Activated B cell treated with CpG ODN at 0.5 μM for 24 hours (primary cell): Measurements from ENCODE around the gene MYCBPAP. TPM values are rescaled to one million over a fixed set of nuclear protein-coding genes. Genes with fewer than 3 reads are reported as not detected.

Experiments
- ATAC-seq: fragments of 200-7000 bp; cut with Tn5 transposase; one replicate; pipeline ENCODE4 v1.10.0; 2021; ENCODE audit warnings: low read depth, mild to moderate bottlenecking, moderate library complexity
- CTCF ChIA-PET: fragments of 350-600 bp; sonication (Branson Sonifier 250); formaldehyde crosslinking; loops from one replicate; lab custom pipeline; 2021; ENCODE audit warnings: antibody characterized with exemption; lab: Charles Lee
- POLR2A ChIA-PET: fragments of 350-600 bp; sonication (Branson Sonifier 250); formaldehyde crosslinking; loops from one replicate; lab custom pipeline; 2021; ENCODE audit warnings: antibody characterized with exemption; lab: Charles Lee
- DNase-seq: peaks from one replicate; pipeline ENCODE4 v3.0.0; 2022
- H3K27ac Mint-ChIP-seq: one replicate; pipeline ENCODE4 v1.8.0; 2020; ENCODE audit warnings: mixed read lengths
- H3K27me3 Mint-ChIP-seq: one replicate; pipeline ENCODE4 v1.8.0; 2021; ENCODE audit warnings: mixed read lengths
- H3K36me3 Mint-ChIP-seq: one replicate; pipeline ENCODE4 v1.8.0; 2021; ENCODE audit warnings: low read depth, mixed read lengths
- H3K4me1 Mint-ChIP-seq: one replicate; pipeline ENCODE4 v1.8.0; 2021; ENCODE audit warnings: mixed read lengths
- H3K4me3 Mint-ChIP-seq: one replicate; pipeline ENCODE4 v1.8.0; 2020; ENCODE audit warnings: mild to moderate bottlenecking, mixed read lengths
- H3K9me3 Mint-ChIP-seq: one replicate; pipeline ENCODE4 v1.8.0; 2020; ENCODE audit warnings: mixed read lengths
- intact Hi-C: fragments of 100-400 bp; cut with micrococcal nuclease; formaldehyde crosslinking; loops from one replicate; pipeline ENCODE4 v1.15.1; 2024
- total RNA-seq: library from RNA; stranded (reverse); gene quantifications from 2 replicates; pipeline ENCODE4 v1.2.3, GENCODE V29; 2022
- TF ChIP-seq, protein P1 (sequence below): fragments of 200-600 bp; IDR thresholded peaks from one replicate; pipeline ENCODE4 v1.8.0; 2022; ENCODE audit warnings: antibody characterized with exemption, mild to moderate bottlenecking

The MYCBPAP gene
- total RNA-seq, 1 donor from 2014 or later = 2.3 TPM

DNA sequence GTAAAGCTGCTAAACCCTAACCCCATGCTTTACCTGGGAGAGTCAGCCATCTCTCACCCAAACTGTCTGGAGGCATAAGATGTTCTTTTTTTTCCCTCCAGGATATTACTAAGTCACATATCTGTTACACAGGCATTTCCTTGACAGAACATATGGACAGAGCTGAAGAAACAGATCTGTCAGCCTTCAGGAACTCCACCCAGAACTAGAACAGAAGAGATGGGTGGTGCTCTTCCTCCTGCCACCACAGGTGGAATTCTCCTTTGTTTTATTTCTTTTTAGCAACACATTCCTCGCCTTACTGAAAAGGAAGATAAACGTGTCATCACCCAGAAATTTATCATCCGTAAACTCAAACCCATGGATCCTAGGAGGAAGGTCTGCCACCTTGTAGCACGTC is 8.8 kb downstream of the MYCBPAP start:
- Mint-ChIP-seq H3K27ac (no peak overlapping the region), H3K36me3 (no peaks in the 10 kb centered on the region), H3K4me3 (no peak overlapping the region), H3K4me1 (no peaks in the 10 kb centered on the region), H3K9me3 (no peaks in the 10 kb centered on the region), H3K27me3 (no peaks in the 10 kb centered on the region)
- intact Hi-C loops = no loop called here
- ATAC-seq (no peak), DNase-seq (no peak)
- ChIA-PET CTCF (interaction anchor here (1.2 kb wide), 1 partner anchor 38 kb away, joined by 4 read pairs; the partner anchor contains the start of gene RSAD1), POLR2A (no interaction called here)
- TF ChIP-seq, protein P1, sequence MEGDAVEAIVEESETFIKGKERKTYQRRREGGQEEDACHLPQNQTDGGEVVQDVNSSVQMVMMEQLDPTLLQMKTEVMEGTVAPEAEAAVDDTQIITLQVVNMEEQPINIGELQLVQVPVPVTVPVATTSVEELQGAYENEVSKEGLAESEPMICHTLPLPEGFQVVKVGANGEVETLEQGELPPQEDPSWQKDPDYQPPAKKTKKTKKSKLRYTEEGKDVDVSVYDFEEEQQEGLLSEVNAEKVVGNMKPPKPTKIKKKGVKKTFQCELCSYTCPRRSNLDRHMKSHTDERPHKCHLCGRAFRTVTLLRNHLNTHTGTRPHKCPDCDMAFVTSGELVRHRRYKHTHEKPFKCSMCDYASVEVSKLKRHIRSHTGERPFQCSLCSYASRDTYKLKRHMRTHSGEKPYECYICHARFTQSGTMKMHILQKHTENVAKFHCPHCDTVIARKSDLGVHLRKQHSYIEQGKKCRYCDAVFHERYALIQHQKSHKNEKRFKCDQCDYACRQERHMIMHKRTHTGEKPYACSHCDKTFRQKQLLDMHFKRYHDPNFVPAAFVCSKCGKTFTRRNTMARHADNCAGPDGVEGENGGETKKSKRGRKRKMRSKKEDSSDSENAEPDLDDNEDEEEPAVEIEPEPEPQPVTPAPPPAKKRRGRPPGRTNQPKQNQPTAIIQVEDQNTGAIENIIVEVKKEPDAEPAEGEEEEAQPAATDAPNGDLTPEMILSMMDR = no peak

DNA sequence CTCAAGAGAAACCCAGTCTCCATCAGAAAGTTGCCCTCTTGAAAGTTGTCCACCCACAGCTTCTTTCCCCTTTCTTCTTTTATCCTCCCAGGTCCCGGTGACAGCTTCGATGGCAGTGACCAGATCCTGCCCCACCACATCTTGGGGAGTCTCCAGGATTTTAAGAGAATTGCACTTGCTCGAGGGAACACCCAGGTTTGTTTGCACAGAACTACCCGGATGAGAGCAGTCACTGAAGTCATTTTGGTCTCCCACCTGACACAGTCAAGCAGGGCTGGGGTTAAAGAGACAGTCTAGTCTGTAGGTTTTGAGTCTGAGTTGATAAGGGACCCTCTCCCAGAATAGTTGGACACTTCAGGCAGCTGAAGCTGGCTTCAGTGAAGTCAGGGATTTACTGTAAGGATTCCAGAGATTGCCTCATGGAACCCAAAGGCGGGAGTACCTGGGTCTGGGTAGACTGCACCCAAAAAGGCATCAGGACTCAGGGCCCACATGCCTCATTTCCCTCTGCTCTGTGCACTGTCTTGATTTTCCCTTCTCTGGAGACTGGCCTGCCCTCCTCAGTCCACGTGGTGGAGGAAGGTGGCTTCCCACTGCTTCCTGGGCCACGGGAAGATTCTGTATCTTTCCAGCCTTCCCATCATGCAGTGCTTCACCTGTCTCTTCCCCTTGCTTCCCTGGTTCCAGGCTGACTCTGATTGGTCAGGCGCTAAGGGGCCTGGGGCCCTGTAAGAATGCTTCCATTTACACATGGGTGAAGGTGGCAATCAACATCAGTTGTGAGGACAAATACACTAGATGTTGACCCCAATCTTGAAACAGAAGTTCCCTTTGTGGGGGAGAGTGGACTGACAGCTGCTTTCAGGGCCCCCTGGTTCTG is 9.5 kb downstream of the MYCBPAP start:
- Mint-ChIP-seq H3K27me3 (no peaks in the 10 kb centered on the region), H3K4me3 (no peak overlapping the region), H3K9me3 (no peaks in the 10 kb centered on the region), H3K4me1 (no peaks in the 10 kb centered on the region), H3K36me3 (no peaks in the 10 kb centered on the region), H3K27ac (no peak overlapping the region)
- ChIA-PET POLR2A (no interaction called here), CTCF (no interaction called here)
- no peak for ATAC-seq
- intact Hi-C loops = no loop called here
- no peak for DNase-seq
- TF ChIP-seq, protein P1 = no peak

DNA sequence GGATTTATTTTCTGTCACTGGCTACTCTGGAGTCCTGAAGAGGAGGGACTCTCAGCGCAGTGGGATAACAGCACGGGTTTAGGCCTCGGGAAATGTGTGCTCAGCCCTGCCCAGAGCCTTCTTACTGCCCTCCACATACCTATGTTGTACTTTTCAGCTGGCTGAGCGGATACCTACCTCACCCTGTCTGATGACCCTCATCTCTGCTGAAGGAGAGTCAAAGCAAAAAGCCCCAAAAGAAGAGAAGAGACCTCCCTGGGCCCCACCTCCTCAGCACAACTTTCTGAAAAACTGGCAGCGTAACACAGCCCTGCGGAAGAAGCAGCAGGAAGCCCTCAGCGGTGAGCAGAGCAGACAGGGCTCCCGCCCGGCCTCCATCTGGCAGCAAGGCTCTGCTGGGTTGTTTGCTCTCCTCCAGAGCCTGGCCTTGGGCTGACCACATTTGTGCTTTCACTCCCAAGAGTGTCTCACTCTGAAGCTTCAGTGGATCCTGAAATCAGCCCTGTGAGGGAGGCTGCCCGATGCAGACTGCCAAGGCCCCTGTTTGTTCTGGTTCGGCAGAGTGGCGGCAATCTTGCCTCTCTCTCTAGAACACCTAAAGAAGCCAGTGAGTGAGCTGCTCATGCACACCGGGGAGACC is 10.3 kb downstream of the MYCBPAP start:
- Mint-ChIP-seq H3K4me3 (no peak overlapping the region), H3K27me3 (no peaks in the 10 kb centered on the region), H3K9me3 (no peaks in the 10 kb centered on the region), H3K4me1 (no peaks in the 10 kb centered on the region), H3K27ac (no peak overlapping the region), H3K36me3 (no peaks in the 10 kb centered on the region)
- ATAC-seq (no peak), DNase-seq (no peak)
- CTCF ChIA-PET = no interaction called here
- TF ChIP-seq, protein P1 = no peak
- intact Hi-C loops = no loop called here
- POLR2A ChIA-PET = no interaction called here

DNA sequence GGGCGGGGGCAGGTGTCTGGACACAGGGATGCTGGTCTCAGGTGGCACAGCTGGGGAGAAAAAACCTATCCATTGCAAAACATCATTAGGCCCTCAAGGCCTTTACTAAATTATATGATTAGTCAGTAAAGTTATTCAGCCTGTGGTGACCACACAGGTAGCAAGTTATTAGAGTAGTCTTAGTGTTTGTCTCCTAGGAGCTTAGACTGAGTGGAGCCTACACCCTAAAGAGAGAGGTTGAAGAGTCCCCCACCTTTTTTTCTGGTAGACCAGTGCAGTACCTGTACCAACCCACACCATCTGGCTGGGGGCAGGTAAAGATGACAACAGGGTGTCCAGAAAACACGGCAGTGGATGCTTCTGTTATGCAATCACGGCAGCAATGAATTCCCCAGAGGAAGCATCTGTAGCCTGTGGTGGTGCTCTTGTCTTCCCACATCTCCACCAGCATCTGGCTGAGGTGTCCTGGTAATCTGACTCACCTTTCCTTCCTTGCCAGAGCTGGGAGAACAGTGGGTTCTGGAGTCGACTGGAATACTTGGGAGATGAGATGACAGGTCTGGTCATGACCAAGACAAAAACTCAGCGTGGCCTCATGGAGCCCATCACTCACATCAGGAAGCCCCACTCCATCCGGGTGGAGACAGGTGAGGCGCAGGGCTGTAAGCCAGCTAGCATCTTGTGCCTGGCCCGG is 11.0 kb downstream of the MYCBPAP start:
- intact Hi-C loops = no loop called here
- ChIA-PET CTCF (no interaction called here), POLR2A (no interaction called here)
- Mint-ChIP-seq H3K36me3 (no peaks in the 10 kb centered on the region), H3K4me1 (no peaks in the 10 kb centered on the region), H3K27ac (no peak overlapping the region), H3K27me3 (no peaks in the 10 kb centered on the region), H3K4me3 (no peak overlapping the region), H3K9me3 (no peaks in the 10 kb centered on the region)
- no peak for ATAC-seq
- TF ChIP-seq, protein P1 = no peak
- DNase-seq = no peak

DNA sequence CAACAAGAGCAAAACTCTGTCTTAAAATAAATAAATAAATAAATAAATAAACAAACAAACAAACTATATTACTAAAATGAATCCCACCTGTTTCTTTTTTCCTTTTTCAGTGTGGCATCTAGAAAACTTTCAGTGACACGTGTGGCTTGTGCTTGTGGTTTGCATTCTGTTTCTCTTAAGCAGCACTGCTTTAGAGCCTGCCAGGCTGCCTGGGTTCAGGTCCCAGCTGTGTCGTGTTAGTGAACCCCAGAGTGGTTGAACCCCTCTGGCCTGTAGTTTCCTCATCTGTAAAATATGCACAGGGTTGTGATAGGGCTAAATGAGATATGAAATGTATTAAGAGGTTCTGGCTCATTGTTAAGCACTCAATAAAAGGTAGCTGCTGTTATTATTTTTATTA is 12.2 kb downstream of the MYCBPAP start:
- ChIA-PET CTCF (no interaction called here), POLR2A (no interaction called here)
- no peak overlapping the region for H3K27ac Mint-ChIP-seq
- no peaks in the 10 kb centered on the region for H3K36me3 Mint-ChIP-seq
- H3K9me3 Mint-ChIP-seq = no peaks in the 10 kb centered on the region
- no peaks in the 10 kb centered on the region for H3K4me1 Mint-ChIP-seq
- H3K27me3 Mint-ChIP-seq = no peaks in the 10 kb centered on the region
- DNase-seq (no peak), ATAC-seq (no peak)
- no peak overlapping the region for H3K4me3 Mint-ChIP-seq
- TF ChIP-seq, protein P1 = no peak
- intact Hi-C loops = no loop called here
